ENCODE data around the gene CECR2. TPM values are rescaled to one million over a fixed set of nuclear protein-coding genes. Genes with fewer than 3 reads are reported as not detected.

CECR2 gene
- total RNA-seq, 3 donors from 2014 or later (not counting 1 experiment from before 2014, with no cell fraction given): 0.02 to 0.45 TPM; not detected in 1

DNA sequence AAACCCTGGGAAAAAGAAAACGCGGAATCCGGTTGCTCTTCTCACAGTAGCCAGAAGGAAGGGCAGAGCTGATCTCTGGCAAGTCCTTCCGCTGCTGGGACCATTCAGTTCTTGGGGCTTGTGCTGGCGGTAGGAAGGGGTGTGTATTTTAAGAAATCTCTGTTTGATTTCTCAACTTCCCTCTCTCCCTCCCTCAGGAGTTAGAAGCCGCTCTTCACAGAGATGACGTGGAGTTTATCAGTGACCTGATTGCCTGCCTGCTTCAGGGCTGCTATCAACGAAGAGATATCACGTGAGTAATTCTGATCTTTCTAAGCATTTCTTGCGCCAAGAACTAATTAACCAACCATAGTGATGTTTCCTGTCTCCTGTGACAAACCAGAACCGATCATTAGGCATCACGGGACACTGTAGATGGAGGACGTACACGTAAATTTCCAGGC, 108.2 kb downstream of the CECR2 start:
- no peak overlapping the region for H3K27ac Mint-ChIP-seq
- intact Hi-C loops (cut with micrococcal nuclease): no loop called here
- H3K4me1 Mint-ChIP-seq: no peaks in the 10 kb centered on the region
- 76% methylated on average over 12 of the region's 14 CpGs for WGBS (ENCODE audit: insufficient coverage)
- ATAC-seq: no peak
- H3K36me3 ChIP-seq (ENCODE audit: control insufficient read depth, insufficient read depth, low read length): no peaks in the 10 kb centered on the region
- no peak overlapping the region for H3K4me3 ChIP-seq (ENCODE audit: low read length)
- DNase-seq: no peak
- no peaks in the 10 kb centered on the region for H3K4me1 ChIP-seq (ENCODE audit: control insufficient read depth, insufficient read depth, low read length)
- H3K27ac ChIP-seq (ENCODE audit: low read length): no peak overlapping the region
- peaks cover 10 to 35% of the 10 kb centered on the region in 2 donors for H3K27me3 Mint-ChIP-seq (ENCODE audit: low read depth in 2 of 2)
- no peaks in the 10 kb centered on the region for H3K9me3 ChIP-seq (ENCODE audit: control insufficient read depth, insufficient read depth, low read length)
- no peaks in the 10 kb centered on the region for H3K36me3 Mint-ChIP-seq
- H3K4me3 Mint-ChIP-seq: no peak overlapping the region
- TF ChIP-seq, protein P1, sequence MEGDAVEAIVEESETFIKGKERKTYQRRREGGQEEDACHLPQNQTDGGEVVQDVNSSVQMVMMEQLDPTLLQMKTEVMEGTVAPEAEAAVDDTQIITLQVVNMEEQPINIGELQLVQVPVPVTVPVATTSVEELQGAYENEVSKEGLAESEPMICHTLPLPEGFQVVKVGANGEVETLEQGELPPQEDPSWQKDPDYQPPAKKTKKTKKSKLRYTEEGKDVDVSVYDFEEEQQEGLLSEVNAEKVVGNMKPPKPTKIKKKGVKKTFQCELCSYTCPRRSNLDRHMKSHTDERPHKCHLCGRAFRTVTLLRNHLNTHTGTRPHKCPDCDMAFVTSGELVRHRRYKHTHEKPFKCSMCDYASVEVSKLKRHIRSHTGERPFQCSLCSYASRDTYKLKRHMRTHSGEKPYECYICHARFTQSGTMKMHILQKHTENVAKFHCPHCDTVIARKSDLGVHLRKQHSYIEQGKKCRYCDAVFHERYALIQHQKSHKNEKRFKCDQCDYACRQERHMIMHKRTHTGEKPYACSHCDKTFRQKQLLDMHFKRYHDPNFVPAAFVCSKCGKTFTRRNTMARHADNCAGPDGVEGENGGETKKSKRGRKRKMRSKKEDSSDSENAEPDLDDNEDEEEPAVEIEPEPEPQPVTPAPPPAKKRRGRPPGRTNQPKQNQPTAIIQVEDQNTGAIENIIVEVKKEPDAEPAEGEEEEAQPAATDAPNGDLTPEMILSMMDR (IDR thresholded peaks at IDR 0.05): no peak
- H3K27me3 ChIP-seq (ENCODE audit: control insufficient read depth, insufficient read depth, low read length): no peaks in the 10 kb centered on the region
- H3K9me3 Mint-ChIP-seq: no peaks in the 10 kb centered on the region

GRCh38 chr22:17479135-17479534, 109.9 kb downstream of the CECR2 start:
- ATAC-seq (no peak), DNase-seq (no peak)
- Mint-ChIP-seq H3K36me3 (no peaks in the 10 kb centered on the region), H3K4me3 (no peak overlapping the region), H3K4me1 (no peaks in the 10 kb centered on the region), H3K9me3 (no peaks in the 10 kb centered on the region), H3K27me3 (ENCODE audit: low read depth in 2 of 2) (peaks cover 7 to 33% of the 10 kb centered on the region in 2 donors), H3K27ac (no peak overlapping the region)
- intact Hi-C loops (cut with micrococcal nuclease): no loop called here
- Histone ChIP-seq H3K36me3 (ENCODE audit: control insufficient read depth, insufficient read depth, low read length) (no peaks in the 10 kb centered on the region), H3K4me1 (ENCODE audit: control insufficient read depth, insufficient read depth, low read length) (no peaks in the 10 kb centered on the region), H3K4me3 (ENCODE audit: low read length) (no peak overlapping the region), H3K27ac (ENCODE audit: low read length) (no peak overlapping the region), H3K9me3 (ENCODE audit: control insufficient read depth, insufficient read depth, low read length) (no peaks in the 10 kb centered on the region), H3K27me3 (ENCODE audit: control insufficient read depth, insufficient read depth, low read length) (no peaks in the 10 kb centered on the region)
- 93% methylated on average over 2 of the region's 2 CpGs for WGBS (ENCODE audit: insufficient coverage)
- TF ChIP-seq, protein P1 (IDR thresholded peaks at IDR 0.05): no peak

- H3K27ac ChIP-seq (ENCODE audit: low read length): no peak overlapping the region
- Mint-ChIP-seq H3K4me1 (no peaks in the 10 kb centered on the region), H3K4me3 (no peak overlapping the region), H3K36me3 (no peaks in the 10 kb centered on the region), H3K27ac (no peak overlapping the region), H3K9me3 (no peaks in the 10 kb centered on the region), H3K27me3 (ENCODE audit: low read depth in 2 of 2) (peaks cover 0 to 22% of the 10 kb centered on the region in 2 donors)
- ATAC-seq: no peak
- no peak overlapping the region for H3K4me3 ChIP-seq (ENCODE audit: low read length)
- intact Hi-C loops (cut with micrococcal nuclease): no loop called here
- no peaks in the 10 kb centered on the region for H3K9me3 ChIP-seq (ENCODE audit: control insufficient read depth, insufficient read depth, low read length)
- no peaks in the 10 kb centered on the region for H3K4me1 ChIP-seq (ENCODE audit: control insufficient read depth, insufficient read depth, low read length)
- TF ChIP-seq, protein P1 (IDR thresholded peaks at IDR 0.05): no peak
- no peaks in the 10 kb centered on the region for H3K36me3 ChIP-seq (ENCODE audit: control insufficient read depth, insufficient read depth, low read length)
- DNase-seq: no peak
- H3K27me3 ChIP-seq (ENCODE audit: control insufficient read depth, insufficient read depth, low read length): no peaks in the 10 kb centered on the region
- 79% methylated on average over 5 of the region's 5 CpGs for whole genome bisulfite sequencing (ENCODE audit: insufficient coverage)
These were observed 112.2 kb downstream of the CECR2 start for GRCh38 chr22:17481424-17481823.

DNA sequence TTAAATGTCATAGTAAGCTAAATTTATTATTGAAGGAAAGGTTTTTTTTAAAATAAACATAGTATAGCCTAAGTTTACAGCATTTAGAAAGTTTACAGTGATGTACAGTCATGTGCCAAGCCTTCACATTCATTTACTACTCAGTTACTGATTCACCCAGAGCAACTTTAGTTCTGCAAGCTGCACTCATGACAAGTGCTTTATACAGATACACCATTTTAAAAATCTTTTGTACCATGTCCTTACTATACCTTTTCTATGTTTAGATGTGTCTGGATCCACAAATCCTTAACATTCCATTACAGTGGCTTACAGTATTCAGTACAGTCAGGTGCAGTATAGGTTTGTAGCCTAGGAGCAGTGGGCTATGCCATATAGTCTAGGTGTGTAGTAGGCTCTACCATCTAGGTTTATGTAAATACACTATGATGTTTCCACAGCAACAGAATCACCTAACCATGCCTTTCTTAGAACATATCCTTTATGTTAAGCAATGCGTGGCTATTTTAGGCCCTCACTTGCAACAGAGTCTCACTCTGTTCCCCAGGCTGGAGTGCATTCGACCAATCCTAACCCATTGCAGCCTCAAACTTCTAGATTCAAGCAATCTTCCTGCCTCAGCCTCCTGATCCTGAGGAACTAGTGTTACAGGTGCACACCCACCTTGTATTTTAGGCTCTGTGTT, 114.6 kb downstream of the CECR2 start:
- no peak overlapping the region for H3K27ac ChIP-seq (ENCODE audit: low read length)
- Mint-ChIP-seq H3K9me3 (no peaks in the 10 kb centered on the region), H3K4me3 (no peak overlapping the region), H3K36me3 (no peaks in the 10 kb centered on the region), H3K27ac (no peak overlapping the region), H3K4me1 (no peaks in the 10 kb centered on the region), H3K27me3 (ENCODE audit: low read depth in 2 of 2) (peaks cover 0 to 10% of the 10 kb centered on the region in 2 donors)
- DNase-seq (no peak), ATAC-seq (no peak)
- H3K27me3 ChIP-seq (ENCODE audit: control insufficient read depth, insufficient read depth, low read length): no peaks in the 10 kb centered on the region
- H3K36me3 ChIP-seq (ENCODE audit: control insufficient read depth, insufficient read depth, low read length): no peaks in the 10 kb centered on the region
- no peaks in the 10 kb centered on the region for H3K4me1 ChIP-seq (ENCODE audit: control insufficient read depth, insufficient read depth, low read length)
- TF ChIP-seq, protein P1 (IDR thresholded peaks at IDR 0.05): no peak
- H3K9me3 ChIP-seq (ENCODE audit: control insufficient read depth, insufficient read depth, low read length): no peaks in the 10 kb centered on the region
- no peak overlapping the region for H3K4me3 ChIP-seq (ENCODE audit: low read length)
- intact Hi-C loops (cut with micrococcal nuclease): no loop called here
- WGBS (ENCODE audit: insufficient coverage): 59% methylated on average over 2 of the region's 2 CpGs
